Measurements from ENCODE around the gene BCL11B. TPM values are rescaled to one million over a fixed set of nuclear protein-coding genes. Genes with fewer than 3 reads are reported as not detected.

The BCL11B gene
- total and polyA plus RNA-seq, 2 experiments from 2014 or later = 0.28 to 3.2 TPM

- no peak overlapping the region for H3K27ac ChIP-seq
- no peaks in the 10 kb centered on the region for H4K20me1 ChIP-seq (ENCODE audit: insufficient read depth, poor library complexity, severe bottlenecking)
- H2AFZ ChIP-seq = no peak overlapping the region
- DNase-seq (ENCODE audit: low spot score) = no peak
- no peaks in the 10 kb centered on the region for H3K79me2 ChIP-seq
- TF ChIP-seq EZH2phosphoT487 (IDR thresholded peaks at IDR 0.05; ENCODE audit: low read depth, severe bottlenecking, unreplicated experiment) = no peak
- TF ChIP-seq, protein P1, sequence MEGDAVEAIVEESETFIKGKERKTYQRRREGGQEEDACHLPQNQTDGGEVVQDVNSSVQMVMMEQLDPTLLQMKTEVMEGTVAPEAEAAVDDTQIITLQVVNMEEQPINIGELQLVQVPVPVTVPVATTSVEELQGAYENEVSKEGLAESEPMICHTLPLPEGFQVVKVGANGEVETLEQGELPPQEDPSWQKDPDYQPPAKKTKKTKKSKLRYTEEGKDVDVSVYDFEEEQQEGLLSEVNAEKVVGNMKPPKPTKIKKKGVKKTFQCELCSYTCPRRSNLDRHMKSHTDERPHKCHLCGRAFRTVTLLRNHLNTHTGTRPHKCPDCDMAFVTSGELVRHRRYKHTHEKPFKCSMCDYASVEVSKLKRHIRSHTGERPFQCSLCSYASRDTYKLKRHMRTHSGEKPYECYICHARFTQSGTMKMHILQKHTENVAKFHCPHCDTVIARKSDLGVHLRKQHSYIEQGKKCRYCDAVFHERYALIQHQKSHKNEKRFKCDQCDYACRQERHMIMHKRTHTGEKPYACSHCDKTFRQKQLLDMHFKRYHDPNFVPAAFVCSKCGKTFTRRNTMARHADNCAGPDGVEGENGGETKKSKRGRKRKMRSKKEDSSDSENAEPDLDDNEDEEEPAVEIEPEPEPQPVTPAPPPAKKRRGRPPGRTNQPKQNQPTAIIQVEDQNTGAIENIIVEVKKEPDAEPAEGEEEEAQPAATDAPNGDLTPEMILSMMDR (IDR thresholded peaks at IDR 0.05; ENCODE audit: poor library complexity) = no peak
- TF ChIP-seq EZH2 (IDR thresholded peaks at IDR 0.05; ENCODE audit: borderline replicate concordance) = no peak
- H3K4me2 ChIP-seq = no peak overlapping the region
- 91% methylated on average over 4 of the region's 4 CpGs for WGBS (ENCODE audit: low lambda C conversion rate, missing lambda C conversion rate)
- H3K27me3 ChIP-seq = no peaks in the 10 kb centered on the region
- no peaks in the 10 kb centered on the region for H3K36me3 ChIP-seq (replicated peaks; ENCODE audit: insufficient read depth, low read depth)
- no peaks in the 10 kb centered on the region for H3K9me3 ChIP-seq (ENCODE audit: low read depth)
- H3K9me2 ChIP-seq (replicated peaks; ENCODE audit: insufficient read depth) = no peaks in the 10 kb centered on the region
- no peak overlapping the region for H3K4me3 ChIP-seq
- no peaks in the 10 kb centered on the region for H3K4me1 ChIP-seq (ENCODE audit: insufficient read depth)
Observed at GRCh38 chr14:99145307-99145706, 126.7 kb downstream of the BCL11B start.

- no peak for DNase-seq (ENCODE audit: low spot score)
- Histone ChIP-seq H3K36me3 (replicated peaks; ENCODE audit: insufficient read depth, low read depth) (no peaks in the 10 kb centered on the region), H3K4me3 (no peak overlapping the region), H3K4me2 (no peak overlapping the region), H3K79me2 (no peaks in the 10 kb centered on the region), H3K4me1 (ENCODE audit: insufficient read depth) (no peaks in the 10 kb centered on the region), H3K9me2 (replicated peaks; ENCODE audit: insufficient read depth) (no peaks in the 10 kb centered on the region), H3K27ac (no peak overlapping the region), H3K27me3 (no peaks in the 10 kb centered on the region), H3K9me3 (ENCODE audit: low read depth) (no peaks in the 10 kb centered on the region), H4K20me1 (ENCODE audit: insufficient read depth, poor library complexity, severe bottlenecking) (no peaks in the 10 kb centered on the region), H2AFZ (no peak overlapping the region)
- WGBS (ENCODE audit: low lambda C conversion rate, missing lambda C conversion rate) = 81% methylated on average over 4 of the region's 4 CpGs
- TF ChIP-seq EZH2 (IDR thresholded peaks at IDR 0.05; ENCODE audit: borderline replicate concordance) (no peak), EZH2phosphoT487 (IDR thresholded peaks at IDR 0.05; ENCODE audit: low read depth, severe bottlenecking, unreplicated experiment) (no peak)
- TF ChIP-seq, protein P1 (IDR thresholded peaks at IDR 0.05; ENCODE audit: poor library complexity) = no peak
Observed at GRCh38 chr14:99143793-99144192, 128.2 kb downstream of the BCL11B start.

- Histone ChIP-seq H4K20me1 (ENCODE audit: insufficient read depth, poor library complexity, severe bottlenecking) (no peaks in the 10 kb centered on the region), H3K79me2 (no peaks in the 10 kb centered on the region), H3K9me3 (ENCODE audit: low read depth) (no peaks in the 10 kb centered on the region), H3K4me2 (no peak overlapping the region), H3K4me1 (ENCODE audit: insufficient read depth) (no peaks in the 10 kb centered on the region), H3K36me3 (replicated peaks; ENCODE audit: insufficient read depth, low read depth) (no peaks in the 10 kb centered on the region), H3K27me3 (no peaks in the 10 kb centered on the region), H3K27ac (no peak overlapping the region), H3K9me2 (replicated peaks; ENCODE audit: insufficient read depth) (no peaks in the 10 kb centered on the region), H2AFZ (no peak overlapping the region), H3K4me3 (no peak overlapping the region)
- WGBS (ENCODE audit: low lambda C conversion rate, missing lambda C conversion rate) = 32% methylated on average over 2 of the region's 2 CpGs
- no peak for DNase-seq (ENCODE audit: low spot score)
- no peak for TF ChIP-seq EZH2 (IDR thresholded peaks at IDR 0.05; ENCODE audit: borderline replicate concordance)
- TF ChIP-seq, protein P1 (IDR thresholded peaks at IDR 0.05; ENCODE audit: poor library complexity) = no peak
- TF ChIP-seq EZH2phosphoT487 (IDR thresholded peaks at IDR 0.05; ENCODE audit: low read depth, severe bottlenecking, unreplicated experiment) = no peak
Observed at GRCh38 chr14:99143126-99143525, 128.9 kb downstream of the BCL11B start.

GRCh38 chr14:99141236-99141635, 130.8 kb downstream of the BCL11B start:
- TF ChIP-seq EZH2phosphoT487 (IDR thresholded peaks at IDR 0.05; ENCODE audit: low read depth, severe bottlenecking, unreplicated experiment) = no peak
- TF ChIP-seq, protein P1 (IDR thresholded peaks at IDR 0.05; ENCODE audit: poor library complexity) = no peak
- no peak for TF ChIP-seq EZH2 (IDR thresholded peaks at IDR 0.05; ENCODE audit: borderline replicate concordance)
- H3K79me2 ChIP-seq = no peaks in the 10 kb centered on the region
- H3K27ac ChIP-seq = no peak overlapping the region
- H4K20me1 ChIP-seq (ENCODE audit: insufficient read depth, poor library complexity, severe bottlenecking) = no peaks in the 10 kb centered on the region
- no peaks in the 10 kb centered on the region for H3K4me1 ChIP-seq (ENCODE audit: insufficient read depth)
- H2AFZ ChIP-seq = no peak overlapping the region
- H3K27me3 ChIP-seq = no peaks in the 10 kb centered on the region
- H3K4me2 ChIP-seq = no peak overlapping the region
- DNase-seq (ENCODE audit: low spot score) = no peak
- WGBS (ENCODE audit: low lambda C conversion rate, missing lambda C conversion rate) = 94% methylated on average over 7 of the region's 7 CpGs
- no peaks in the 10 kb centered on the region for H3K9me2 ChIP-seq (replicated peaks; ENCODE audit: insufficient read depth)
- H3K4me3 ChIP-seq = no peak overlapping the region
- H3K9me3 ChIP-seq (ENCODE audit: low read depth) = no peaks in the 10 kb centered on the region
- no peaks in the 10 kb centered on the region for H3K36me3 ChIP-seq (replicated peaks; ENCODE audit: insufficient read depth, low read depth)
